GM18951 (cell line): Measurements from ENCODE around the gene OPN3.

Source experiments
- POLR2A ChIP-seq: IDR thresholded peaks from 4 replicates; pipeline ENCODE4 v1.6.1; 2011; ENCODE audit warnings: mild to moderate bottlenecking; ENCODE audit not compliant: insufficient read length, insufficient read depth; ENCODE audit errors: extremely low read depth
- in situ Hi-C: fragments of 300-500 bp; cut with MboI; formaldehyde crosslinking; loops from one replicate; pipeline ENCODE4 v1.12.0; 2022; ENCODE audit warnings: low sequenced_read_pairs, mixed read lengths, inconsistent platforms; ENCODE audit not compliant: unreplicated experiment

The OPN3 gene

GRCh38 chr1:241586905-241587512 is 53.2 kb downstream of the OPN3 start:
- in situ Hi-C loops, result no loop called here
- TF ChIP-seq POLR2A, result no peak

- no peak for TF ChIP-seq POLR2A
- in situ Hi-C loops, result no loop called here
These were observed 57.2 kb downstream of the OPN3 start for GRCh38 chr1:241582921-241583321.

DNA sequence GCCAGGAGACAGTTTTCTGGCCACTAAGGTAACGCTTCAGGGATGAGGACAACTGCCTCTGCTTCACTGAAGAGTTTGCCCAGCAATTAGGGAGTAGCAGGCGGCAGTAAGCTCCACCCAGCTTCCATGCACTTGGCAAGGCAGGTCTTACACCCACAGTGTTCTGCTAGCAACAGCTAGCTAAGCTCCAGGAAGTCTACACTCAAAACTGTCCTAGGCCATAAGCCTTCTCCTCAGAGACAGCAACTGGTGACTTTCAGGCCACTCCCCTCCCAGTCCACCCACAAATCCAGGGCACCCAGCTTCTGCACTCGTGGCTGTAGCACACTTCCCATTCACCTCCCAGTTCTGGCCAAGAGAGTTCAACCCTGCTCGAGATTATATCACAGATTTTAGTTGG is 60.7 kb downstream of the OPN3 start:
- no peak for TF ChIP-seq POLR2A
- in situ Hi-C loops, result no loop called here

DNA sequence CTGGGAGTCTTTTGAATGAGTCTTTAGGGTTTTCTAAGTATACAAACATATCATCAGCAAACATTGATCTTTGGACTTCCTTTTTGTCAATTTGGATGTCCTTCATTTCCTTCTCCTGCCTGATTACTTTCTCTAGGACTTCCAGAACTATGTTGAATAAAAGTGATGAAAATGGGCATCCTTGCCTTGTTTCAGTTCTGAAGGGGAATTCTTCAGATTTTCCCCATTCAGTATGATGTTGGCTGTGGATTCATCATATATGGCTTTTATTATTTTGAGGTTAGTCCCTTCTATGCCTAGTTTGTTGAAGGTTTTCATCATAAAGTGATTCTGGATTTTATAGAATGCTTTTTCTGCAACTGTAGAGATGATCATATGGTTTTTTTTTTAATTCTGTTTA is 66.0 kb downstream of the OPN3 start:
- TF ChIP-seq POLR2A, result no peak
- in situ Hi-C loops, result no loop called here

DNA sequence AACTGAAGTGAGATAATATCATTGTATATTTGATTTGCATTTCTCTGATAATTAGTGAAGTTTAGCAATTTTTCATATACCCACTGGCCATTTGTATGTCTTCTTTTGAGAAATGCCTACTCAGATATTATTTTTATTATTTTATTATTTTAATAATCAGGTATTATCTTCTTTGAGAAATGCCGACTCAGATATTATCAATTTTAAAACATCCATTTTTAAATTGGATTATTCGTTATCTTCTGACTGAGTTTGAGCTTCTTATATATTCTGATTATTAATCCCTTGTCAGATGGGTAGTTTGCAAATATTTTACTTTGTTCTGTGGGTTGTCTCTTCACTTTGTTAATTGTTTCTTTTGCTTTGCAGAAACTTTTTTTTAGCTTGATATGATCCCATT is 70.3 kb downstream of the OPN3 start:
- no peak for TF ChIP-seq POLR2A
- in situ Hi-C loops, result no loop called here

GRCh38 chr1:241560849-241561187 is 79.4 kb downstream of the OPN3 start:
- in situ Hi-C loops, result no loop called here
- no peak for TF ChIP-seq POLR2A

GRCh38 chr1:241560146-241560848 is 79.9 kb downstream of the OPN3 start:
- in situ Hi-C loops, result no loop called here
- no peak for TF ChIP-seq POLR2A

DNA sequence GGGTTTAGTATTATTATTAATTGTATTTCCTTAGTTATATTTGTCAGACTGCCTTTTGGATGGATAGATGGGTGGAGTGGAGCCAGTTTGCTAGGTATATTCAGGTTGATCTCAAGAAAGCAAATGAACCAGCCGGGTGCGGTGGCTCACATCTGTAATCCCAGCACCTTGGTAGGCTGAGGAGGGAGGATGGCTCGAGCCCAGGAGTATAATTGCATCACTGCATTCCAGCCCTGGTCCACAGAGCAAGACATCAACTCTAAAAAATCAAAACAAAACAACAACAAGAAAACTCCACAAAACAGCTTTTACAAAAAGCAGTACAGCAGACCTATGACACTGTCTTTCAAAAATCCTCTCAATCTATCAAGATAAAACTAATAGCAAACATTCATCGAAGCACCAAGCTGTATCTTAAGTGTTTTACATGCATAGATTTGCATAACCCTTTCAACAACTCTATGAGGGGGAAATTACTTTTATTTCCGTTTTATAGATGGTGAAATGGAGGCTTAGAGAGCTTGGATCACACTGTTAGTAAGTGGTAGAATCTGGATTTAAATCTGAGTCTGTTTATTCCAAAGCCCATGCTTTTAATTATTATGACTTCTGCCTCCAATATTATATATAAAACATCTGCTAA is 82.5 kb downstream of the OPN3 start:
- no peak for TF ChIP-seq POLR2A
- in situ Hi-C loops, result no loop called here

DNA sequence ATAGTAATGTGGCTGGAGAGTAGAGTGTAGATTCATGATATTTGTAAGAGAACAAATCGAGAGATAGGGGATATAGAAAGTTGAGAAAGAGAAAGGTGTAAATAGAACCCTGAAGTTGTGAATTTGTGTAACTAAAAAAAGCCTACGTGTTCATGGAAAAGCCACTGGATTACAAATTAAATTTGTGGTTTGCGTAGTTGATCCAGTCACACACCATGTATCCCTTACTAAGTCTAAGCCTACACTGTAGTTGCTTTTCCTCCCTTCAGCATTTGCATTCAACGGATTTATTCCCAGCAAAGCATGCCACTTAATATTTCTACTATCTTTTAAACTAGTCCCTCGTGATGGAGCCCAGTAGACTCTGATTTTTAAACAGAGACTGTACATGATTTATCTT is 83.1 kb downstream of the OPN3 start:
- no peak for TF ChIP-seq POLR2A
- in situ Hi-C loops, result no loop called here

- TF ChIP-seq POLR2A, result no peak
- in situ Hi-C loops, result no loop called here
These were observed 84.6 kb downstream of the OPN3 start for GRCh38 chr1:241555526-241555925.

DNA sequence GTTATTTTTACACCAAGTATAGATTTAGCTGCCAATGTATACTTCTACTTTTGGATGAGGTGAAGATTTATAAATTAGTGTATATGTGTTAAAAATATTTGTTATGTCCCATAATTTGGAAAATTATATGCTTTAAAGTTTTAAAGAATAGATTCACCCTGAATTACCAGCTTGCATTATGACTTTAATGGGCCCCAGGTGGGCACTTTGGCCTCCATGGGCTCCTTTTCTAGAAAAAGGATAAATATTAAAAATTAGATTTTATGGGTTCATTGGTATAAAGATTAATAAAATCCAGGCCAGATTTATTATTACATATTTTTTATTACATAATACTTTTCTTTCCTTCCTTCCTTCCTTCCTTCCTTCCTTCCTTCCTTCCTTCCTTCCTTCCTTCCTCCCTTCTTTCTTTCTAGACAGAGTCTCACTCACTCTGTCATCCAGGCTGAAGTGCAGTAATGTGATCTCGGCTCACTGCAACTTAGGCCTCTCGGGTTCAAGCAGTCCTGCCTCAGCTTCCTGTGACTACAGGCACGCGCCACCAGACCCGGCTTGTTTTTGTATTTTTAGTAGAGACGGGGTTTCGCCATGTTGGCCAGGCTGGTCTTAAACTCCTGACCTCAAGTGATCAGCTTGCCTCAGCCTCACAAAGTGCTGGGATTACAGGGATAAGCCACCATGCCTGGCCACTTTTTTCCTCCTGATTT is 86.1 kb downstream of the OPN3 start:
- in situ Hi-C loops, result no loop called here
- TF ChIP-seq POLR2A, result no peak

DNA sequence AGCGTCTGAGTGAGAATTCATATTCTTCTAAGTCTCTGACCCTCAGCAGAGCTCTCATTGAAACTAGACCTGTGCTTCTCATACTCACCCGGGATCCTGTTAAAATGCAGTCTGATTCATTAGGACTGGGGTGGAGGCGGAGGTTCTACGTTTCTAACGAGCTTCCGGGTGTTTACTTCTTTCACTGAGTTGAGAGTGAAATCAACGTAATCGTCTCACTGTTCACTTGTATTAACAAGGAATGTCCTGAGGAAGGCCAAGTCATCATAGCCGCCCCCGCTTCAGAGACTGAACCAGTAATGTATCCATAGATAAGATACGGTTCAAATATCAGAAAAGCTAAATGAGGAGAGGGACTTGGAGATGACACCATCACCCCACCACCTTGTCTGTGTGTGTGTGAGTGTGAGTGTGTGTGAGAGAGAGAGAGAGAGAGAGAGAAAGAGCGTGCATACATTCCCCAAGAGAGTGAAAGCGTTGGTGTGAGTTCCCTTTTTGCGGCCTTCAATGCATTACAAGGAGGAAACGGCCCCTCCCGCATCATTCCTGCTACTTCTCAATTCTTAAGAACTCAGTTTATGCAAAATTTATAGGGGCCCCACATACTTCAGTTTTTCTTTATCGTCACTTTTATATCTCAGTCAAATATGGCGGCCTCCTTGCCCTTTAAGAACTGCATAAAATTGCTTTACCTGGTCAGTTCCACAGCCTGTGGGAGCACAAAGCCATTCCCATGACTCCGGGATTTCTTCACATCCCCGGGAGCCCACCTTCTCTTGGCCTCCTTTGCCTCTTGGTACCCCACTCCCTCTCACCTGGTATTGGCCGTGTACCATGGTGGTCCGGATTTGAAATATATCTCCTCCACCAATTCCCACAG is 88.2 kb downstream of the OPN3 start:
- in situ Hi-C loops, result no loop called here
- peak; percentile 27 for TF ChIP-seq POLR2A

DNA sequence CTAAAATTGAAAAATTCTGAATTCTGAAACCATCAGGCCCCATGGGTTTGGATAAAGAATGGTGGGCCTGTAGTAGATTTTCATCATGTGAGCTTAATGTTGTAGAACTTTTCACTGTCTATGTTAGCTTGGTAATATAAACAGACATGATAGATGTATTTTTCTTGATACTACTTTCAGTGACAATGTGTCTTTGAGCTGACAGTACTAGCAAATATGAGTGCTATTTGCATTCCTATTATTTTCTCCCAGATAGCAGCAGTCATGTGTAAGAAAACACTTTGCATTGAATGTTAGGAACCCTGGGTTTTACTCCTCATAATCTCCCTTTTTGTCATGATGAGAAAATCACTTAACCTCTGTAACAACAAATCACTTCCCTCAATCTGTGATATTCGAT is 89.9 kb downstream of the OPN3 start:
- in situ Hi-C loops, result no loop called here
- no peak for TF ChIP-seq POLR2A
